Activated CD4-positive, alpha-beta T cell treated with anti-CD3 and anti-CD28 coated beads, Interleukin-2, amount 50 U/mL, for 4 hours (primary cell): ENCODE data around the gene DLX5.
"Not testable (repeated sequence)": the region's sequence is repeated elsewhere in the genome, so short reads cannot be mapped to it uniquely, and the experiment has no call there.

ENCODE experiments used
- DNase-seq, 2 experiments: peaks; one replicate each; pipeline ENCODE4 v3.0.0-alpha.2; 2020

Gene DLX5

DNA sequence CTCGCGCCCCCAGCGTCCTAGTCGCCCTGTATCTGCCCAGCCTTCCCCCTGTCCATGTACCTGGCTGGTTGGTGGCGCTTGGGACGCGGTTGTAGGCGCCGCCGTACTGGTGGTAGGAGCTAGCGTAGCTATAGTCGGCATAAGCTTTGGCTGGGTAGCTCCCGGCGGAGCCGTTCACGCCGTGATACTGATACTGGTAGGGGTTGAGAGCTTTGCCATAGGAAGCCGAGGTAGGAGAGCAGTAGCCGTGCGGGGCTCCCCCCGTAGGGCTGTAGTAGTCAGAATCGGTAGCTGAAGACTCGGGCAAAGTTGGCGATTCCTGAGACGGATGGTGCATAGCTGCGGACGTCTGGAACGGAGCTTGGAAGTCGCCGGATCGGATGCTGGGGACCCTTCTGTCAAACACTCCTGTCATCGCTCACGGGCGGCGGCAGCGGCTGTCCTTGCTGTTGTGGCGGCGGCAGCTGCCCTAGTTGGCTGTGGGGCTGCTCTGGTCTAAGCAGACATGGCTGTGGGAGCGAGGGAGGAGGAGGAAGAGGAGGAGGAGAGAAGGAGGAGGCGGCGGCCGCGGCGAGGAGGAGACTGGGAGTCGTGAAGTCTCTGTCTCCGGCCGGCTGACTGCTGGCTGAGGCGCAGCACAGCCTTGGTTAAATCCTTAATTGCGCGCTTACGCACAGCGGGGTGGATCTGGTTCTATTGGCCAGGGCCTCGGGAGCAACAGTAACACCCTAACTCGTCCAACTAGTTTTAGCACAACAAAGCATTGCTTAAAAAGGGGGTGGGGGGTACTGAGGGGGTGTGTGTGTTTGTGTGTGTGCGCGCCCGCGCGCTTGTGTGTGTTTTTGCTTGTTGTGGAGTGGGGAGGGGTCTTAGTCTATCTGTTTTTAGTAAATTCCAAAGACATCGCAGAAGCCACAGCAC, at the start of gene DLX5:
DLX5 (minus strand) TSS at position 623 of the 921 bp plus-strand sequence; CDS start at position 415, 208 bp downstream.
- DNase-seq: no peak

DNA sequence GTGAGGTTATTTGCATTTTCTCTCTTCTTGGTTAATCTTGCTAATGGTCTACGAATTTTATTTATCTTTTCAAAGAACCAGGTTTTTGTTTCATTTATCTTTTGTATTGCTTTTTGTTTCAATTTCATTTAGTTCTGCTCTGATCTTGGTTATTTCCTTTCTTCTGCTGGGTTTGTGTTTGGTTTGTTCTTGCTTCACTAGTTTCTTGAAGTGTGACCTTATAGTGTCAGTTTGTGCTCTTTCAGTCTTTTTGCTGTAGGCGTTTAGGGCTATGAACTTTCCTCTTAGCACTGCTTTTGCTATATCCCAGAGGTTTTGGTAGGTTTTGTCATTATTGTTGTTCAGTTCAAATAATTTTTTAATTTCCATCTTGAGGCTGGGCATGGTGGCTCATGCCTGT, 47.4 kb upstream of the DLX5 start:
- DNase-seq: not testable (repeated sequence)

DNA sequence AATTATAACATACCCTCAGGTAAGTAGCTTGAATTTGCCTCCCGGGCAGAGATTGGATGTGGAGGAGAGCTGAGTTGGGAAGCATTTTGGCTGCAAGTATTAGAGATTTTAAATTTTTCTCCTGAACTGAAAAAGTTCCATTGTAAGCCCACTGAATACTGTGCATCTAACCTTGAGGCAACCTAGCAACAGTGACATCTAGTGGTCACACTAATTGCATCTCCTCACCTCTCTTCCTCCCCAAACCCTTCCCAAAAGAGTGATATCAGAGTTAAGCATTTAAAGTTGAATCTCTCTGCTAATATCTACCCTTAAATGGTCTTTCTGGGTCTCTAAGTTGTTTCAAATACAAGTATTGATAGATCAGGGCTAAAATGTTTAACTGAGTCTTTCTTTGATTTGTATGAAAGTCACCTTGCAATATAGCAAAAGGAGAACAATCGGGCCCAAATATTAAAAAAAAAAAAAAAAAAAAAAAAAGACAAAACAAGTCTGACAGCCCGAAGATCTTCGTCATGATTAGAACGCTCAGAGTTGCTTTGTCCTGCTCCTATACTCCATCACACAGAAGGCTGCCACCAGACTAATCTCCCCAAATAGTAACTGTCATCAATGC, 40.4 kb upstream of the DLX5 start:
- no peak for DNase-seq

DNA sequence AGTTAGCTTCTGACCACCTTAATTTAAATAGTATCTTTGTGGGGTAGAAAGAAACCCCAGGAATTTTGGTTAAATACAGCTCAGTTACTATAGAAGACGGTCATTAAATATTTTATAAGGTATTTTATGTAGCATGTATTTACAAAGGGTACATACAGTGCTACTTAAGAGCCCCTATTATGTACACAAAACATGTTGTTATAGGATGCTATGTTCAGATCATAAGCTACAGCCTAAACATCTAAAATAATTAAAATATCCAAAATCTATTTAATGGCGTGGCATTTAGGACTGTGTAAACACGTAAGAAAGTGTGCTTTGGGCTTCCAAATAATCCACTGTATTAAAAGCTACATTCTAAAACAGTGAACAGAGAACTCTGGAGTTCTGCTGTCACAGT, 39.4 kb upstream of the DLX5 start:
- no peak for DNase-seq

DNA sequence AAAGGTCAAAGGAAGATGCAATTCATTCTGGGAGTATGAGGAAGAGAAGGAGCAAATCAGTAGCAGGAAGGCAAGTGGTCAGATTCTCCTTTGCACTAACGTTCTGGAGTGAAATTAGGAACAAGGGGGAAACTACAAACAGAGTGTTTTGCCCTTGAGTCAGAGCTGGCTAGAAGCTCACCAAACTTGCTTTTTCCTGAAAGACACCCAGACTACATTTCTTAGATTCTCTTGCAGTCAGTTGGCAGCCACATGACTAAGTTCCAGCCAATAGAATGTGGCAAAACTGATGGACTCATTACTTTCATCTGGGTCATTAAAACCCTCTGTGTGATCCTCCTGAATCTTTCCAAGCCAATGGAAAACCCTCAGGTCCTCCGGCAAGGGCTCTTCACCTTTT, 18.6 kb upstream of the DLX5 start:
- DNase-seq: no peak

DNA sequence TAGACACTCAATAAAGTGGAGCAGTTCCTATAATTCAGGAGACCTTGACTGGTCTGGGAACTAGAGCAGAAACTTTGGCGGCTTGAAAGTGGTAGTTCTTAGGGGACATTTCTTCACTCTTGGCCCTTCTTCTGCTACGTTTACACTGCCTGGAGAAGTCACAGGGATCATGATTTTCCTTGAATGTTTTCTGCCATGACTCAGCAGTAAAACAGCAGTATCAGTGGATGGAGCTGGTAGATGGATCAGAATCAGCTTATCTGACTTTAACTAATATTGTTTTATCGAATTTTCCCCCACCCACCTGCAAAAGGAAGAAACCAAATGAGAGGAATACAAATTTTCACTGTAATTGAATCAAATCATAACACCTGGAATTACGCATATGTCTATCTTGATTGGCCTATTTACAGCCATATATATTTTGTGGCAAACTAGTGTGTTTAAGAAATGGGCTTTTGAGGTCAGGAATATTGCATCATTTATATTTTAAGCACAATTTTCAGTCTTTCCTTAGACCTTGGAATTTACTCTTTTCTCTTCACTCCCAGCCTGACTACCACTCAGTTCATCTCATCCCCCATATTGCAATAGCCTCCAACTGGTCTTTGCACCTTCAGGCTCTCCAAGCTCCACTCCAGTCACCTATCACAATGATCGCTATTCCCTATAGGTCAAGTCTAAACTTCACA, 14.9 kb upstream of the DLX5 start:
- no peak for DNase-seq

DNA sequence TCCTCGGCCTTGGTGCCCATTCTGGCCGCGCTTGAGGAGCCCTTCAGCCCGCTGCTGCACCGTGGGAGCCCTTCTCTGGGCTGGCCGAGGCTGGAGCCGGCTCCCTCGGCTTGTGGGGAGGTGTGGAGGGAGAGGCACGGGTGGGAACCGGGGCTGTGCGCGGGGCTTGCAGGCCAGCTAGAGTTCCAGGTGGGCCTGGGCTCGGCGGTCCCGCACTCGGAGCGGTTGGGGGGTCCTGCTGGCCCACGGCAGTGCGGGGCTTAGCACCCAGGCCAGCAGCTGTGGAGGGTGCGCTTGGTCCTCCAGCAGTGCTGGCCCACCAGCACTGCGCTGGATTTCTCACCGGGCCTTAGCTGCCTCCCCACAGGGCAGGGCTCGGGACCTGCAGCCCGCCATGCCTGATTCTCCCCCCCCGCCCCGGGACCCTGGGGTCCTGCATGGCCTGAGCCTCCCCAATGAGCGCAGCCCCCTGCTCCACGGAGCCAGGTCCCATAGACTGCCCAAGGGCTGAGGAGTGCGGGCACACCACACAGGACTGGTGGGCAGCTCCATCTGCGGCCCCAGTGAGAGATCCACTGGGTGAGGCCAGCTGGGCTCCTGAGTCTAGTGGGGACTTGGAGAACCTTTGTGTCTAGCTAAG, 9.7 kb upstream of the DLX5 start:
- DNase-seq: not testable (repeated sequence)

DNA sequence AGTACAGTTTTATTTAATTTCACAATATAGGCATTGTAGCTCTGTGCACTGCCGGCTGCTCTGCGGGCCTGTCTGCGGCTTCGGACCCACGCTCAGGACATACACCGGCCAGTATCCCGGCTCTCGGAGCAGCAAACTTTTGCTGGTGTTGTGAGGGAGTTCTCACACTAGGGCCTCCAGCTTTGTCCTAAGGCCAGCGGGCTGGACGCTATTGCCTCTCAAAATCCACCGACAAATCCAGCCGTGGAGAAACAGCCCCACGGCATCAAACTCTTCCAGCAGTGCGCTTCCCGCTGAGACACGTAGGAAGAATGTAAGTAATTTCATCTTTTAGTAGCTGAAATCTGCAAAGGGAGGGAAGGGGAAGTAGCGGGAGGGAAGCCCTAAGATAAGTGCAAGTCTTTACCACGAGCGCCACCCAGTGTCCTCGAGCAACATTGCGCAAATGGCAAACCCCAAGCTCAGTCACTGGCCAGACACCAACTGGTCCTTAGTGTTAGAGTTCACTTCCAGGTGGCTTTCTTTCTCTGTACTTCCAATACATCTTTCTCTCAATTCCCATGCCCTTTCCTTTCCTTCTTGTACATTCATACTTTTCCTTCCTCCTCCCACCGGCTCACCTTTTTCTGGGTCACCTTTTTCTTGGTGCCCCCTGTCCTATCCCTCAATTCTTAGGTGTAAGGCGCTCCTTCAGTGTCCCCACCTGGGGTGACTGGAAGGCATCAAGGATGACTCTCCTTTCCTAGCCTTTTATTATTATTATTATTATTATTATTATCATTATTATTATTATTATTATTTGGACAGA, 3.0 kb upstream of the DLX5 start:
- DNase-seq: peak; percentile 54 to 61

DNA sequence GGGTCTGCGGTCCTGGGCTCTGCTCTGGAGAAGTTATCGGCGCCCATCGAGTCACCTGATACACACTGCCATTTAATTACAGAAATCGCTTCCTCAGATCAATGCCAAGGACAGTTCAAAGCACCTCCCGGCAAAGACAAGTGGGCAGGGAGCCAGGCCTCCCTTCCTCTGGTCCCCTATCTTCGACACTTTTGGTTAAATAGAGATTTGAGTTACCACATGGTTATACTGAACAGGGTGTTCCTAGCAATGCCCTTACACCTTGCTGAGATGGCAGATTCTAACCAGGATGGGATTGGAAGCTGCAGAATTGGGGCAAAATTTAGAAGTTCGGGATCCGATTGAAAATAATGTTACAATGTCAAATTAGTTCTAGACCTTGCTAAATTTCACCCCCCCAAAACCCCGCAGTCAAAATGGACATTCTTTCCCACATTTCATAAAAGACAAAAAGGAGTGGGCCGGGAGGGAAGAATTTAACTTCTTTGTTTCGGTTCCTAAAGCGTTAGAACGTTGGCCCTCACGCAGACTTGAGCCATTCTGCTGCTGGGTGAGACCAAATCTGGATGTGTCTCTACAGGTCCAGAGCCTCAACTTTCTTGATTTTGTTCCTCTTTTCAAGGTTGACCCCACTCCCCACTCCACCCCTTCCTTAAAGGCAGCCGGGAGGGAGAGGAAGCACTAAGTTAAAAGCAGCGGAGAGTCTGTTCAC, 2.2 kb upstream of the DLX5 start:
- DNase-seq: no peak

DNA sequence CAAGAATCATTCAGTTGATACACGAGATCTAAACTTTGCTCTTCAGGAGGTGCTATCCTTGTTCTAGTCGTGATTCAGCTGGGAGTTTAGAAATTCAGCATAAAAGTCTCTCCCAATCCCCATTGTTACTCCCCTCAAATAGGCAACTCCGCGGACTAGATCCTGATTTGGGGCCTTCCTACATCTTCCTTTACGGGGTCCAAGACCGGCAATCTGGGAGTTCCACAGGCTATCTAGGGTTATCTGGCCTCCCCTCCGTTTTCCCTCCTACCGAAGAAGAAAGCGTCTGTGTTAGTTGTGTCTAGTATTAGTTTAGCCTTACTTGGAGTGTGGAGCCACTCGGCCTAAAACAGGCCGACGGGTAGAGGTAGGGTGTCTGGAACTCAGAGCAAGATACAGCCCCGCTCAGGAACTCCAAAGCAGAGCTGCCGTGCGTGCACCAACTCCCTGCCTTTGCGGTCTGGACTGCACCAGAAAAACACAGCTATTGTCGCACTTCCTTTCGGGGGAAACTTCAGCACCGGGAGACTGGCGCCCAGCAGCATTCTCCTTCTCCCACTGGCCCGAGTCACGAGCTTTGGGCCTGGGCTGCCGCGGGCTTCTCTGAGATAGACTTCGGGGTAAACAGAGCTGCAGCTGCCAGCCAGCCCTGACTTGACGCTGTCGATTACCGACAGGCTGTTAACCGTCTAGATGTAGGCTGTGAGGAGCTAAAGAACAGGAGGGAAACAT, 1.5 kb upstream of the DLX5 start:
- no peak for DNase-seq

DNA sequence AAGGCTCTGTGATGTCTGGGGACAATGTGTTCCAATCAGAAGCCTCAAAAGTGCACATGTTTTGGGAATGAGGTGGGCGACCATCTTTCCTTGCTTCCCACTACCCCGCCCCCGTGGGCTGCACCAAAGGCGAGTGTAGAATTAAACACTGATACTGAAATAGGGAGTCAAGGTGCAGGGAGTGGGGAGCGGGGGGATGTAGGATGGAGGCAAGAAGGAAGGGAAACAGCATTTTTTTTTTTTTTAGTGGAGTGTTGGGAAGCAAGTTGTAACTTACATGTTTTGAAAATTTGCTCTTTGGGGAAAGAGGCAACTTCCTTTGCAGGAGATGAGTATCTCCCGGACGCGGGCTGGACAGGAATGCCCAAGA, 484 bp upstream of the DLX5 start:
- no peak for DNase-seq

DNA sequence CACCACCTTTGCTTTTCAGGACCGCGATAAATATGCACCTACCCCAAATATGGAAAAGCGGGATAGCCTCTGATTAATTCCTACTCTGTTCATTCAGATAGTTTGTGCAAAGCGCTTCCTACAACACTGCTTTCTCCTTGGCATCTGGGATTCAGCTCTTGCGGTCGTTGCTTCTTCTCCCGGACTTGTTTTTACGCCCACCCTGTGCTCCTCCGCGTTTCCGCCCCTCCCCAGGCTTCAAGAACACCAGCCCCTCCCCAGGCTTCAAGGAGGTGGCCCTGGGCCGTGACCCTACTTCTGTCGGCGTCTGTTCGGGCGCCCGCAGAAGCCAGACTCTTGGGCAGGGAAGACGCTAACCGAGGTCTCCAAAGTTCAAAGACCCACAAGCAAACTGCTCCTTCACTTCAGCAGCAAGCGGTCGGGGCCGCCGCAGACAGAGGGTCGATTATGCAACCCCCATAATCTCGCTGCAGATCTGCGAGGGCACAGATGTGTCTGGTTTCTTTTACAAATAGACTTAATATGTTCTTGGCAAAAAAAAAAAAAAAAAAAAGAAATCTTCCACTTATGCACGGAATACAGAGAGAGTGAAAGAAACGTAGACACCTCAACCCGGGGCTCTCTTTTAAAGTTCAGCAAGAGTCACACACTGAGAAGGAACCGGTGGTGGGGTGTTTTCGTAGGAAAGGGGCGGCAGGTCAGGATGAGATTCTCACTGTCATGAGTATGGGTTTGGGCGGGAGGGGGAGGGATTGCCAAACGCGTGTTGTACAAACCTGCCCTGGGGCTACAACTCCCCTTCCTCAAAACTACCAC, 1.9 kb downstream of the DLX5 start:
- DNase-seq: no peak

DNA sequence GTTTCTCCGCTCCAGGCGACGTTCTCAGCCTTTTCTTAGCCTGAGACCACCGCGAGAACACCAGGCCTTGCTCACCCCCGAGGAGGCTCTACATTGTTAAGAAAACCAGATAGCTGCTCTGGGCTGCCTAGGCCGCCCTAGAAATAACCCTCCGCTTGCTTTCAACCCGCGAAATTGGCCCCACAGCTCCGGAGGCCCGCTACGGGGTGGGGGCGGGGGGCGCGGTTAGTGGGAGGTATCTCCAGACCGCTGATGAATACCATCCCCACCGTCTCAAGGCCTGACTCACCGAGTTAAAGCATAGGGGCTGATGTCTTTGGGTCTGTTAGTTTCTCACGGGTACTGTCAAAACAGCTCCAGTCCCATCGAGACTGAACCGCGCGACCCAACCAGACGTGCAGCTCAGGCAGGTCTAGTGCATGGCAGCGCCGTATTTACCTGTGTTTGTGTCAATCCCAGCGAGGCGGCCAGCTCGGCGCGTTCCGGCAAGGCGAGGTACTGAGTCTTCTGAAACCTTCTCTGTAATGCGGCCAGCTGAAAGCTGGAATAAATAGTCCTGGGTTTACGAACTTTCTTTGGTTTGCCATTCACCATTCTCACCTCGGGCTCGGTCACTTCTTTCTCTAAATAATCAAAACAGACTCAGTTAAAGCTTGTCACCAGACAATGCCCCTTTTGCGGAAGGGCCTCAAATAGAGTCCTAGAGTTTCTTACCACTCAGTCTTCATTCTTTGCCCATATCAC, 2.7 kb downstream of the DLX5 start:
- no peak for DNase-seq

DNA sequence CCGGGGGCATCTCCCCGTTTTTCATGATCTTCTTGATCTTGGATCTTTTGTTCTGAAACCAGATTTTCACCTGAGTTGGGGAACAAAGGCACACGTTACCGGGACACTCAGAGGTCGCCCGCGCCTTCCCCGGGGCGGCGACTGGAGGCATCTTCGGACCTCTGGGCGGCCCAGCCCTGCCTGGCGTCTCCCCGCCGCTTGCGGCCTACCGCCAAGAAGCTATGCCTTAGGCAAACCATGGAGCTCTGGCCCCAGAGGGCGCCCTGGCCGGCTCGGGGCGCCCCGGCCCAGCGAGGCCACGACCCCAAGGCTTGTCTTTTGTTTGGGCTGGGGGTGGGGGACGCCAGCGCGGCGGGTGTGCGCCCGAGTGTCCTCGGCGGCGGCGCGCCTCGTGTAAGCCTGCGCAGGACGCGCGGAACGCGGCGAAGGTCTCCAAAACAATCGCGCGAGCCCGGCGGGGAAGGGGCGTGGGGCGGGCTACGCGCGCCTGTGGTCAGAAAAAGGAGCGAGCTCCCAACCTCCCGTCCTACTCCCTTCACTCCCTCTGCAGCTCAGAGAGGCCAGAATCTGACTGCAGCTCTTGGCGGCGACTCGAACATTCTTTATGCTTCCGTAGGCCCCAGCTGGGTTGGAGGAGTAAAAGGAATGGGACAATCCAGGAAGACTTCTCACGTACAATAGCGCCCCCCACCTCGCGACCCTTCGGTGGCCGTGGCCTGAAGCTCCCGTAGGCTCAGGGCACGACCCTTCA, 3.5 kb downstream of the DLX5 start:
- DNase-seq: no peak

DNA sequence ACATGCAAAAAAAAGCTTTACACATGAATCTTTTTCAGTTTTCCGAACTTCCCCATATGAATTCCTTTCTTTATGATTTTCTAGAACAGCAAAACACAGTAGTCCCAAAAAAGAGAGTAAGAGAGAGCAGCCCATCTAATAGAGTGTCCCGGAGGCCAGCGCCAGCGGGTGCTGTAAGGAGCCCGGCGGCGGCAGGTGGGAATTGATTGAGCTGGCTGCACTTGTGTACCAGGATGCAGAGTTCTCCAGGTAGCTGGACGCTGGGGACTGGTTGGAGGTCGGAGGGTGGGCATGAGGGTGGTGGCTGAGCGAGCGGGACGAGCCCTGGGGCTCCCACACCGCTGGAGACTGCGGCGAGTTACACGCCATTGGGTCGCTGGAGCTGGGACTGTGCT, 4.0 kb downstream of the DLX5 start:
- no peak for DNase-seq

DNA sequence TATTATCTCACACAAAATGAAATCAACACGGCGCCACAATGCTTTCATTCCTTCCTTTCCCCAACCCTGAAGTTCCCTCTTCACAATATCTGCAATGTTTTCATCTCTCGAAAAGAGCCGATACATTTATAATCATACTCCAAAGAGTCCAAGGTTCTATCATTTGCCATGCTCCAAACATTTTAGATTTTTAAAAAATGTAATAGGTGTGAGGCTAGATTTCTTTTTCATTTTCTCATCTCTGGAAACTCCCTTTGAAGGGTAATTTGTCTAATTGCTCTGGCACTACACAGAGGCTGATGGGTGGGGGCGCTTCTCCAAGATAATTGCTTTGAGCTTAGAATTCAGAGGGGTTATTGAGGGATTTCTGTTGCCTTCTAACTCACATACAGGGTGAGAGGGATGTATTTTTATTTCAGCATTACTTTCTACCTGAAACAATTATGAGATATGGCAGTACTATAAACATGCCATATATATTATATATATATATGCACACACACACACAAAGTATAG, 4.9 kb downstream of the DLX5 start:
- no peak for DNase-seq

DNA sequence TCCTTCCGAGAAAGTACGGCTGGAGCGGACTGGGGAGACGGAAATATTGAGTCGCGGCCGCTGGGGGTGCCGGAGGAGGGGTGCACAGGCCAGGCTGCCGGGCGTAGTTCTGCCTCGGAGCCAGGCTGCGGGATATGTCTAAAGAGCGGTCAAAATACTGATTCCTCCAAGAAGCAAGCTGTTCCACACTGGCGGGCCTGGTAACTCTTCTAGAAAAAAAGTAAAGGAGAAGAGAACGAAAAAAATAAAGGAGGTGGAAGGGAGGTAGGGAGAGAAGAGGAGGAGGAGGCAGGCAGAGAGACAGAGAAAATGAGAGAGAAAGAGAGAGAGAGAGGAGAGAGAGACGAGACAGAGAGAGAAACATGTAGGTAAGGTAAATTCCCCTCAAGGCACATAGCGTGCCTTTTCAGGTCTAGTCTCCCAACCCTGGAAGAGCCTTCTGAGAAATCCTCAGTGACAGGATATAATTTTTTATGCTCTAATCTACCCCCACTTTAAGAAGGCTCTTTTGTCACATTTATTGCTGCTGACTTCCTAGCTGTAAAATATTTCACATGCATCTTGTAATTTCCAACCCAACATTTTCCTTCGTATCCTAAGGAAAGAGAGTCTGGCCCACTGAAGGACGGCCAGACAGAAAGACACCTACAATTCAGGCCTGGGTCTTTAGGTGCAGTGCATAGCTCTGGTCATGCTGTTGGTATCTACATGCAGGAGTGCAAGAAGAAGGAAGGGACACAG, 5.7 kb downstream of the DLX5 start:
- no peak for DNase-seq

DNA sequence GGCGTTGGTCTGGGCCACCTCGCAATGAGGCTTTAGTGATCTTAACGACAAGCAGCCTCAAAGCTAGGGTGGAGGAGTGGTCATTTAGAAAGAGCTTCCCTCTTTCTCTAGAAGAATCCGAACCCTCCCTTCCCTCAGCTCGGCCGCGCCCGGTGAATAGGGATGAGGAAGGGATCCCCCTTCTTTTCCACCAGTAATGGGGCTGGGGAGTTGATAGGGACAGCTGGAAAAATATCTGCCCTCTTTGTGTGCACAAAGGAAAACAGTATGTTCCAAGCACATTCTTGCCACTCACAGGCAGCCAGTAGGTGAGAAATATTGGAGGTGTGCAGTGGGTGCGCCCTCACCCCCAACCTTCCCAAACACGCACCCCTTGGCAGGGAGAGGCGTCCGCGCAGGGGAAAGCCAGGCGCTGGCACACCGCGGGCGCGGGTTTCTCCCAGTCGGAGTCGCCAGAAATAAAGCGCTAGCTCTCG, 6.5 kb downstream of the DLX5 start:
- no peak for DNase-seq
